Sigmoid colon (tissue), 7 donors: ENCODE results near the gene SYNE2. TPM values are rescaled to one million over a fixed set of nuclear protein-coding genes. Genes with fewer than 3 reads are reported as not detected.
"Not testable (repeated sequence)": the region's sequence is repeated elsewhere in the genome, so short reads cannot be mapped to it uniquely, and the experiment has no call there.

Source experiments
- DNase-seq: peaks from one replicate; pipeline ENCODE4 v3.0.0-alpha.2; 2019
- H3K27ac ChIP-seq, 4 donors: fragments of 200-600 bp; sonication (generic); one replicate each; pipeline ENCODE4 v1.5.1; 2016 to 2019; ENCODE audit warnings: mild to moderate bottlenecking in 1 of 4
- H3K27me3 ChIP-seq, 3 donors: fragments of 200-600 bp; sonication (generic); one replicate each; pipeline ENCODE4 v1.5.1; 2019; ENCODE audit warnings: mild to moderate bottlenecking in 1 of 3
- H3K36me3 ChIP-seq, 4 donors: fragments of 200-600 bp; sonication (generic); one replicate each; pipeline ENCODE4 v1.5.1; 2016 to 2019
- H3K4me1 ChIP-seq, 4 donors: fragments of 200-600 bp; sonication (generic); one replicate each; pipeline ENCODE4 v1.5.1; 2017 to 2019
- H3K4me3 ChIP-seq, 4 donors: fragments of 200-600 bp; sonication (generic); one replicate each; pipeline ENCODE4 v1.5.1; 2017 to 2019; ENCODE audit warnings: mild to moderate bottlenecking in 2 of 4, moderate library complexity in 1 of 4
- H3K9me3 ChIP-seq, 4 donors: fragments of 200-600 bp in 3 of 4; sonication (generic) in 3 of 4; one replicate each; pipeline versions ENCODE4 v1.5.1 to v1.6.1; 2013 to 2019
- CTCF ChIP-seq, 4 experiments: fragments of 450-650 bp in 3 of 4; fragments of 200-600 bp in 1 of 4; IDR thresholded peaks; one replicate each; pipeline ENCODE4 v1.5.1; 2016 to 2019; ENCODE audit warnings: antibody characterized with exemption in 4 of 4, mild to moderate bottlenecking in 3 of 4, moderate library complexity in 2 of 4
- EP300 ChIP-seq, 4 donors: sonication (generic); formaldehyde crosslinking; IDR thresholded peaks; one replicate each; pipeline ENCODE4 v1.6.1; 2017; ENCODE audit warnings: antibody characterized with exemption in 4 of 4
- POLR2A ChIP-seq, 2 donors: fragments of 450-650 bp; IDR thresholded peaks; one replicate each; pipeline ENCODE4 v1.6.1; 2016; ENCODE audit warnings: antibody characterized with exemption in 2 of 2, mild to moderate bottlenecking in 2 of 2, moderate library complexity in 2 of 2
- POLR2AphosphoS5 ChIP-seq, 4 donors: sonication (generic); formaldehyde crosslinking; IDR thresholded peaks; one replicate each; pipeline ENCODE4 v1.6.1; 2017; ENCODE audit warnings: antibody characterized with exemption in 4 of 4
- WGBS, 2 donors: extraction: QIAGEN DNeasy Blood & Tissue Kit; methylation state at CpG; one replicate each; pipeline ENCODE4 v1.1.7; 2013; 5-methylcytosine and 5-hydroxymethylcytosine counted together
- intact Hi-C: fragments of 100-400 bp; cut with DNase I; formaldehyde crosslinking; loops from one replicate; pipeline ENCODE4 v1.15.1; 2023
- polyA plus RNA-seq, 3 donors: library from polyadenylated mRNA; stranded (reverse); fragments of 200-250 nt; gene quantifications; one replicate each; pipeline ENCODE4 v1.2.3, GENCODE V29; 2013
- total RNA-seq, 4 donors: library from RNA; depleted of rRNA; stranded (reverse); fragments of >200 nt; gene quantifications; one replicate each; pipeline ENCODE4 v1.1.0, GENCODE V29; 2016
- donor health status: healthy with polysubstance abuse.
- donor health status: Bipolar disorder and iron deficiency.
- donor health status: healthy.

Gene SYNE2
- total and polyA plus RNA-seq, 7 donors: 25.8 to 70.6 (median 54.6) TPM

- no peak for DNase-seq
- WGBS, 2 donors: 83 to 89% methylated on average over 3 of the region's 3 CpGs
- Histone ChIP-seq H3K4me3 (no peak overlapping the region), H3K9me3 (no peaks in the 10 kb centered on the region), H3K36me3 (peaks cover 0 to 22% (median 0%) of the 10 kb centered on the region in 4 donors), H3K27me3 (no peaks in the 10 kb centered on the region), H3K4me1 (no peaks in the 10 kb centered on the region), H3K27ac (no peak overlapping the region)
- TF ChIP-seq POLR2A (IDR thresholded peaks at IDR 0.05) (no peak), EP300 (IDR thresholded peaks at IDR 0.05) (no peak), CTCF (IDR thresholded peaks at IDR 0.05) (no peak), POLR2AphosphoS5 (IDR thresholded peaks at IDR 0.05) (no peak)
- intact Hi-C loops: no loop called here
These were observed 326.0 kb downstream of the SYNE2 start for GRCh38 chr14:64178814-64179213.

- H3K9me3 ChIP-seq, H3K27me3 ChIP-seq, H3K4me3 ChIP-seq, intact Hi-C loops, H3K27ac ChIP-seq, H3K4me1 ChIP-seq, DNase-seq: not testable (repeated sequence)
- 98 to 99% methylated on average over 40 of the region's 40 CpGs for WGBS, 2 donors
- peaks cover 0 to 26% (median 0%) of the 10 kb centered on the region in 4 donors for H3K36me3 ChIP-seq
These were observed 330.1 kb downstream of the SYNE2 start for GRCh38 chr14:64182908-64183307.

- Histone ChIP-seq H3K36me3 (peaks cover 0 to 21% (median 0%) of the 10 kb centered on the region in 4 donors), H3K4me3 (no peak overlapping the region), H3K27me3 (no peaks in the 10 kb centered on the region), H3K27ac (no peak overlapping the region), H3K4me1 (no peaks in the 10 kb centered on the region), H3K9me3 (no peaks in the 10 kb centered on the region)
- DNase-seq: no peak
- TF ChIP-seq POLR2A (IDR thresholded peaks at IDR 0.05) (no peak), POLR2AphosphoS5 (IDR thresholded peaks at IDR 0.05) (no peak), EP300 (IDR thresholded peaks at IDR 0.05) (no peak), CTCF (IDR thresholded peaks at IDR 0.05) (no peak)
- 95 to 98% methylated on average over 7 of the region's 7 CpGs for WGBS, 2 donors
- intact Hi-C loops: no loop called here
These were observed 331.4 kb downstream of the SYNE2 start for GRCh38 chr14:64184103-64184729.

- intact Hi-C loops: no loop called here
- Histone ChIP-seq H3K9me3 (no peaks in the 10 kb centered on the region), H3K4me3 (no peak overlapping the region), H3K27ac (no peak overlapping the region), H3K4me1 (no peaks in the 10 kb centered on the region), H3K36me3 (peaks cover 0 to 23% (median 0%) of the 10 kb centered on the region in 4 donors), H3K27me3 (no peaks in the 10 kb centered on the region)
- WGBS, 2 donors: 88 to 93% methylated on average over 1 of the region's 1 CpG
- no peak for TF ChIP-seq POLR2AphosphoS5 (IDR thresholded peaks at IDR 0.05)
- TF ChIP-seq EP300 (IDR thresholded peaks at IDR 0.05): no peak
- TF ChIP-seq CTCF (IDR thresholded peaks at IDR 0.05): no peak
- TF ChIP-seq POLR2A (IDR thresholded peaks at IDR 0.05): no peak
- DNase-seq: no peak
These were observed 332.4 kb downstream of the SYNE2 start for GRCh38 chr14:64185184-64185583.

GRCh38 chr14:64186231-64187129 is 333.7 kb downstream of the SYNE2 start:
- TF ChIP-seq POLR2A (IDR thresholded peaks at IDR 0.05) (no peak), POLR2AphosphoS5 (IDR thresholded peaks at IDR 0.05) (no peak), EP300 (IDR thresholded peaks at IDR 0.05) (no peak), CTCF (IDR thresholded peaks at IDR 0.05) (no peak)
- DNase-seq: no peak
- intact Hi-C loops: no loop called here
- H3K4me1 ChIP-seq: no peaks in the 10 kb centered on the region
- peaks cover 0 to 29% (median 0%) of the 10 kb centered on the region in 4 donors for H3K36me3 ChIP-seq
- H3K27ac ChIP-seq: no peak overlapping the region
- H3K4me3 ChIP-seq: no peak overlapping the region
- H3K9me3 ChIP-seq: no peaks in the 10 kb centered on the region
- 90 to 94% methylated on average over 12 of the region's 12 CpGs for WGBS, 2 donors
- no peaks in the 10 kb centered on the region for H3K27me3 ChIP-seq
